GM23248 (cell line): ENCODE results near the gene USP20. TPM values are rescaled to one million over a fixed set of nuclear protein-coding genes. Genes with fewer than 3 reads are reported as not detected.

Experiments
- DNase-seq: peaks from one replicate; pipeline ENCODE4 v3.0.0-alpha.2; 2015
- H2AFZ ChIP-seq: fragments of 200-600 bp; sonication (generic); 2 replicates; pipeline ENCODE4 v1.6.1; 2016; ENCODE audit warnings: antibody characterized with exemption
- H3F3A ChIP-seq: fragments of 200-600 bp; sonication (generic); 2 replicates; pipeline ENCODE4 v1.6.1; 2016; ENCODE audit warnings: mild to moderate bottlenecking, antibody characterized with exemption, mixed run types; ENCODE audit not compliant: insufficient read depth
- H3K27ac ChIP-seq: fragments of 200-600 bp; sonication (generic); 2 replicates; pipeline ENCODE4 v1.5.1; 2016; ENCODE audit warnings: mild to moderate bottlenecking
- H3K27me3 ChIP-seq: fragments of 200-600 bp; sonication (generic); replicated peaks from 2 replicates; pipeline ENCODE4 v1.6.1; 2016; ENCODE audit warnings: mild to moderate bottlenecking; ENCODE audit not compliant: insufficient read depth
- H3K36me3 ChIP-seq: fragments of 200-600 bp; sonication (generic); 2 replicates; pipeline ENCODE4 v1.6.1; 2016; ENCODE audit warnings: low read depth, mild to moderate bottlenecking
- H3K4me1 ChIP-seq: fragments of 200-600 bp; sonication (generic); 2 replicates; pipeline ENCODE4 v1.6.1; 2016; ENCODE audit warnings: mild to moderate bottlenecking; ENCODE audit not compliant: insufficient read depth
- H3K4me2 ChIP-seq: fragments of 200-600 bp; sonication (generic); one replicate; pipeline ENCODE4 v1.6.1; 2016; ENCODE audit warnings: mild to moderate bottlenecking; ENCODE audit not compliant: unreplicated experiment
- H3K4me3 ChIP-seq: fragments of 200-600 bp; sonication (generic); 2 replicates; pipeline ENCODE4 v1.5.1; 2016; ENCODE audit warnings: mild to moderate bottlenecking
- H3K79me2 ChIP-seq: fragments of 200-600 bp; sonication (generic); 2 replicates; pipeline ENCODE4 v1.6.1; 2016; ENCODE audit warnings: mild to moderate bottlenecking; ENCODE audit not compliant: insufficient read depth
- H3K9ac ChIP-seq: fragments of 200-600 bp; sonication (generic); 2 replicates; pipeline ENCODE4 v1.6.1; 2016; ENCODE audit warnings: mild to moderate bottlenecking
- H3K9me2 ChIP-seq: fragments of 200-600 bp; sonication (generic); 2 replicates; pipeline ENCODE4 v1.6.1; 2016; ENCODE audit warnings: mixed run types, mild to moderate bottlenecking, moderate library complexity; ENCODE audit not compliant: insufficient read depth
- H3K9me3 ChIP-seq: fragments of 200-600 bp; sonication (generic); one replicate; pipeline ENCODE4 v1.6.1; 2017; ENCODE audit warnings: low read depth
- H4K20me1 ChIP-seq: fragments of 200-600 bp; sonication (generic); 2 replicates; pipeline ENCODE4 v1.6.0; 2016; ENCODE audit not compliant: insufficient read depth
- EZH2 ChIP-seq: fragments of 200-600 bp; sonication (generic); IDR thresholded peaks from 2 replicates; pipeline ENCODE4 v1.6.1; 2018; ENCODE audit warnings: antibody characterized with exemption, mild to moderate bottlenecking; ENCODE audit not compliant: insufficient read depth, poor library complexity, severe bottlenecking
- EZH2phosphoT487 ChIP-seq: fragments of 200-600 bp; sonication (generic); IDR thresholded peaks from 2 replicates; pipeline ENCODE4 v1.6.1; 2018; ENCODE audit warnings: antibody characterized with exemption, moderate library complexity, mild to moderate bottlenecking, low read depth; ENCODE audit not compliant: insufficient read depth
- WGBS, 2 experiments: methylation state at CpG; one replicate each; pipeline ENCODE4 v1.1.6; 2015 to 2017; ENCODE audit warnings: low lambda C conversion rate in 2 of 2, low coverage in 1 of 2; ENCODE audit errors: missing lambda C conversion rate in 2 of 2; 5-methylcytosine and 5-hydroxymethylcytosine counted together
- in situ Hi-C: fragments of 300-500 bp; cut with MboI; formaldehyde crosslinking; loops from 2 replicates; pipeline ENCODE4 v1.15.0; 2020
- polyA plus RNA-seq: library from polyadenylated mRNA; unstranded; fragments of >200 nt; fragmentation: Nextera tagmentation; extraction: Ambion mirVana; gene quantifications from 2 replicates; pipeline ENCODE4 v1.2.1, GENCODE V29; 2016
- total RNA-seq: library from RNA; depleted of rRNA; stranded (reverse); fragments of >200 nt; shearing (Covaris generic); gene quantifications from 2 replicates; pipeline ENCODE4 v1.2.3, GENCODE V29; 2014

The USP20 gene
- total and polyA plus RNA-seq, 2 experiments from 2014 or later = 10.3 to 15.8 TPM

- peak overlapping the region; percentile 97 for H3K4me2 ChIP-seq
- peaks cover 14% of the 10 kb centered on the region; the same call in 1 of the 2 replicates for H3K36me3 ChIP-seq
- H4K20me1 ChIP-seq = no peaks in the 10 kb centered on the region
- no peaks in the 10 kb centered on the region for H3K27me3 ChIP-seq
- H3F3A ChIP-seq = peaks cover 29% of the 10 kb centered on the region
- 28 to 34% methylated on average over 15 to 16 of the region's 16 CpGs for WGBS, 2 experiments
- peaks cover 64% of the 10 kb centered on the region for H3K79me2 ChIP-seq
- H3K4me1 ChIP-seq = peaks cover 39% of the 10 kb centered on the region
- peak overlapping the region; percentile 92 for H3K4me3 ChIP-seq
- in situ Hi-C loops = no loop called here
- TF ChIP-seq EZH2 (no peak), EZH2phosphoT487 (no peak)
- no peaks in the 10 kb centered on the region for H3K9me2 ChIP-seq
- H2AFZ ChIP-seq = peak overlapping the region; percentile 92
- no peaks in the 10 kb centered on the region for H3K9me3 ChIP-seq
- peak; percentile 24 for DNase-seq
- no peak overlapping the region; the same call in 1 of the 2 replicates for H3K27ac ChIP-seq
- H3K9ac ChIP-seq = peak overlapping the region; percentile 92
Observed at GRCh38 chr9:129836311-129837007, 1.2 kb downstream of the USP20 start.

DNA sequence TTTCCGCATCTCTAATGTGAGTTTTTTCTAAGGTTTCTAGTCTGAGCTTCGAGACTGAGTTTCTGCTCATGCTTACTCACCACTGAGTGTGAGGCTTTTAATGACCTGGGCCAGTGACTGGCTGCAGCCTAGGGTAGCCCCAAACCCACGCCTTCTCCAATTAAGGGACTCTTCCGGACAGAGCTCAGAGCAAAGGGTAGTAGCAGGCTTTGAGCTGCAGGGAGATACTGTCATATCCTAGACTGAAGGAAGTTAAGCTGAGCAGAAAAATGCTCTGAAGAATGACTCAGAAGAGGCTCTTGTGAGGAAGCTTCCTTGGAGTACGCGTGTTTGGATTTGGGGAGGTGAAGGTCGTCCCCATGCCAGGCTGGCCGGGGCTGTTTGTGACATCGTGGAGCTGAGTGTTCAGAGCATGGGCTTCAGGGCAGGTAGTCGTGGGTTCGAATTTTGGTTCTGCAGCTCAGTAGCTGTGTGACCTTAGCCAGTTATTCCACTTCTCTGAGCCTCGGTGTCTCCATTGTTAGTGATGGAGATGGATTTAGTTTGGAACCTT is 3.5 kb downstream of the USP20 start:
- Histone ChIP-seq H3K4me1 (peaks cover 32% of the 10 kb centered on the region), H4K20me1 (no peaks in the 10 kb centered on the region), H3K36me3 (no peaks in the 10 kb centered on the region), H3K4me2 (peak overlapping the region; percentile 53), H3K27ac (peak overlapping the region; percentile 69), H3K9ac (peak overlapping the region; percentile 29; the same call in 1 of the 2 replicates), H3F3A (peaks cover 29% of the 10 kb centered on the region), H3K27me3 (no peaks in the 10 kb centered on the region), H2AFZ (0 out of 2 replicates have a peak overlapping the region, but pooled peaks have one; percentile 30), H3K9me3 (no peaks in the 10 kb centered on the region), H3K4me3 (peak overlapping the region; percentile 27), H3K9me2 (no peaks in the 10 kb centered on the region), H3K79me2 (peaks cover 70% of the 10 kb centered on the region)
- 44 to 48% methylated on average over 12 of the region's 12 CpGs for WGBS, 2 experiments
- DNase-seq = peak; percentile 96
- in situ Hi-C loops = no loop called here
- no peak for TF ChIP-seq EZH2phosphoT487
- TF ChIP-seq EZH2 = no peak

DNA sequence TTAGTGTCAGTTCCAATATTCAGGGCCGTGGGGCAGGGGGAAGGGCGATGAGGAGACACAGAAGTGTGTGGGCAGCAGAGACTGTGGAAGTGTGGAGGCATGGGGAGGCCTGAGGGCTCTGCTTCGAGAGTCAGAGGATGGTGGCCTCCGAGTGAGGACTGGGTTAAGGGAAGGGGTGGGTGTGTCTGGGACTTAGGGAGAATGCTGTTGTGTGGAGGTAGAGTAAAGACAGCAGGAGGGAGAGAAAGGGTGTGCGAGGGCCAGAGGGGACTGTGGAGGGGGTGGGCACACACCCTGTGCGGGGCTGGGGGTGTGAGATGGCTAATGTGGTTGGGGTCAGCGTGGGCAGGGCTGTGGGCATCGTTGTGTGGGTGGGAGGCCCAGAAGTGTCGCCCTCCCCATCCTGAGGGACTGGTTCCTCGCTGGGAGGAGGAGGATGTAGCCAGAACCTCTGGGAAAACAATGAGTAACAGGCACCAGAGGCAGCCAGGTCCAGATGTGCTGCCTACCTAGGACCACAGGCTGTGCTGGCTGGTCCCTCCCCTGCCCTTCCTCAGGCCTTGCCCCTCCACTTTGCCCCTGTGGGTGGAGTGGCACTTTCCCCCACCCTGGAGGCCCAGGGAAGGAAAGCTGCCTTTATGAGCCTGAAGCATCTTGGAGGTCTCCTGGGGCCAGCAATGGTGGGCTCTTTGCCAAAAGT is 4.2 kb downstream of the USP20 start:
- Histone ChIP-seq H4K20me1 (no peaks in the 10 kb centered on the region), H3K36me3 (no peaks in the 10 kb centered on the region), H3K4me2 (peak overlapping the region; percentile 48), H3K27me3 (no peaks in the 10 kb centered on the region), H3F3A (peaks cover 22% of the 10 kb centered on the region), H3K9ac (no peak overlapping the region), H3K79me2 (peaks cover 63% of the 10 kb centered on the region), H3K27ac (peak overlapping the region; percentile 69), H3K4me3 (no peak overlapping the region), H3K4me1 (peaks cover 28% of the 10 kb centered on the region), H3K9me3 (no peaks in the 10 kb centered on the region), H2AFZ (no peak overlapping the region), H3K9me2 (no peaks in the 10 kb centered on the region)
- DNase-seq = peak; percentile 34
- no peak for TF ChIP-seq EZH2
- no peak for TF ChIP-seq EZH2phosphoT487
- 51 to 64% methylated on average over 8 to 10 of the region's 10 CpGs for WGBS, 2 experiments
- in situ Hi-C loops = no loop called here

GRCh38 chr9:129840034-129840433 is 4.8 kb downstream of the USP20 start:
- H3K4me2 ChIP-seq = no peak overlapping the region
- H3K27me3 ChIP-seq = no peaks in the 10 kb centered on the region
- peaks cover 58% of the 10 kb centered on the region for H3K79me2 ChIP-seq
- no peak overlapping the region for H3K9ac ChIP-seq
- in situ Hi-C loops = no loop called here
- H3K4me1 ChIP-seq = peaks cover 28% of the 10 kb centered on the region
- H3K9me2 ChIP-seq = no peaks in the 10 kb centered on the region
- no peaks in the 10 kb centered on the region for H4K20me1 ChIP-seq
- no peak for DNase-seq
- H3F3A ChIP-seq = peaks cover 22% of the 10 kb centered on the region
- no peaks in the 10 kb centered on the region for H3K9me3 ChIP-seq
- no peak overlapping the region for H3K4me3 ChIP-seq
- H3K27ac ChIP-seq = no peak overlapping the region
- WGBS, 2 experiments = 88 to 94% methylated on average over 8 of the region's 8 CpGs
- TF ChIP-seq EZH2phosphoT487 (no peak), EZH2 (no peak)
- no peak overlapping the region for H2AFZ ChIP-seq
- no peaks in the 10 kb centered on the region for H3K36me3 ChIP-seq
